HG02884 (cell line): ENCODE results near the gene MTERF2.

Experiments
- ATAC-seq: cut with Tn5 transposase; IDR thresholded peaks from one replicate; pipeline ENCODE4 v1.9.1; 2021; ENCODE audit warnings: mild to moderate bottlenecking, moderate library complexity; ENCODE audit not compliant: unreplicated experiment

MTERF2 gene

GRCh38 chr12:106994579-106995220 is 7.8 kb upstream of the MTERF2 start:
- no peak for ATAC-seq

DNA sequence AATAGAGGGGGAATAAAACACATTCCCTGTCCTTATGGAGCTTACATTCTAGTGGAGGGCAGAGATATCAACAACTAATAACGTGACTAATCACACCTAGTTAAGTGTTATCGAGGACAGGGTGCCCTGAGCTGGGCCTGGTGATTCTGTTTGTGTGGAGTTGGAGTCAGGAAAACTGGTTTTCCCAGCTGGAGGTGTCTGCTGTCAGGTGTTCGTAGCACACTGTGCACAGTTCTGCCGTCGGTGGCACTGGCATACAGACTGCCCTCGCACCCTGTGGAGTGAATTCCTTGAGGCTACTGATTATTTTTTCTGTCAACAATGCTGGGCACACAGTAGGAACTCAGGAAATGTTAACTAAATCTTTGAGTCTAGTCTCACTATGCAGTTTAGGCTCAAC is 900 bp upstream of the MTERF2 start:
- ATAC-seq, result no peak

DNA sequence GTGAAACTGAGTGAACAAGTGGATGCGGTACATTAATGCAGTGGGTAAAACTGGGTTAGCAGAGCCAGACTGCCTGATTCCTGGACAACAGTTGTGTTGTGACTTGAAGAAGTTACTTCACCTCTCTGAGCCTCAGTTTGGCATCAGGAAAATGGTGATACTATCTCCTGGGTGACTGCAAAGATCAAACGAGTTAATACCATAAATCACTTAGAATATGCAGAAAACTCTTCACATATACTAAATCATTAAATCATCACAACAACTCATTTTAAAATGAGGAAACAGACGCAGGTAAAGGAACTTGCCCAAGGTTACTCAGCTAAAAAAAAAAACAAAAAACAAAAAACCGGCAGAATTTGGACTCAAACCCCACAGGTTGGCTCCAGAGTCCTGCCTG is 811 bp downstream of the MTERF2 start:
- ATAC-seq, result no peak

DNA sequence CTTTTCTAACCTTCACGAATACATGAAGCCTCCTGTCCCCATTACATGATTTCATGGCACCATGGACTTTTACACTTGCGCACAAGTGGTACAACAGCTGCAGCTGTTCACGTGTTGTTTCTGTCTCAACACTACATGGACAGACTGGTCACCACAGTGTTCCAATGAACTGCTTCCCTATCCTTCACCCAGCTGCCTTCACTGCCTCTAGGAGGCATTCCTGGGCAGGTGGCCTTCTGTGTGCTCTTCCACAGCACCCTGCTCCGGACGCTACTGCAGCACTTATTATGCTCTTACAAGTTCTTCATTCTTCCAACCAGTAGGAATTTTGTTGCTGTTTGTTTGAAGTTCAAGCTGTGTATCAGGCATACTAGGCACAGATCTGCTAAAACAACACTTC is 1.5 kb downstream of the MTERF2 start:
- no peak for ATAC-seq

GRCh38 chr12:106984588-106985137 is 2.3 kb downstream of the MTERF2 start:
- no peak for ATAC-seq

- ATAC-seq, result no peak
Measured at GRCh38 chr12:106982229-106982628, 4.7 kb downstream of the MTERF2 start.

- no peak for ATAC-seq
Measured at GRCh38 chr12:106981788-106982187, 5.2 kb downstream of the MTERF2 start.

GRCh38 chr12:106980944-106981343 is 6.0 kb downstream of the MTERF2 start:
- no peak for ATAC-seq

DNA sequence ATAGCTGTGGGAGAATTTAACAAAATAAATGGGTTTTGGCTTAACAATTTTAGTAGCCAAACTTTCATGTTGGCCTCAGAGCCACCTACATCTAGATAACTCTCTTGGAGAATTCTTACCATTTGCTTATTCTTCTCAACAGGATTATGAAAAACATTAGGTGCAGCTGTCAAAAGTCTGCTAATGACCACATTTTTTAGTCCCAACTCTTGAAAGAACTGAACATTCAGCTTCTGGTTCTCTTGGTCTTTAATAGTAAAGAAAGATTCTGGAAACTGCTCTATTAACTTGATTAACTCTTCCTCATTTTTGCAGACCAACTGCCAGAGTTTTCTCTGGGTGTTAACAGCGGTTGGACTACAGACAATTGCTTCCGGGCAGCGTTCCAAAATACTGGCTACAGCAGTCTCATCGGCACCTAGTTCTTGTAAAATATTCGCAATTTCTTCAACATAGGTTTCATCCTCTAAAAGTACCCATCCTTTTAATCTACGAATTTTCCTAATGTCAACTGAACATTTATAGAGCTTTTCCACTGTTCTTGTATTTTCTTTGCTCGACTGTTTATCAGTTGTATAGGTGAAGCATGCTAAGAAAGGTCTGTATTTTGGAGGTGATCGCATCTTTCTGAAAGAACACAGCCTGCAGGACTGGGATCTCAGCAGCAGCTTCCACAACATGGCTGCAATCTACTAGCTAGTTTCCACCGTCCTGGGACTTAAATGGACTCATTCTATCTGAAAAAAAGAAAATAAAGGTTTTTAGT is 8.7 kb downstream of the MTERF2 start:
- ATAC-seq, result no peak

GRCh38 chr12:106976668-106977067 is 10.3 kb downstream of the MTERF2 start:
- ATAC-seq, result no peak

DNA sequence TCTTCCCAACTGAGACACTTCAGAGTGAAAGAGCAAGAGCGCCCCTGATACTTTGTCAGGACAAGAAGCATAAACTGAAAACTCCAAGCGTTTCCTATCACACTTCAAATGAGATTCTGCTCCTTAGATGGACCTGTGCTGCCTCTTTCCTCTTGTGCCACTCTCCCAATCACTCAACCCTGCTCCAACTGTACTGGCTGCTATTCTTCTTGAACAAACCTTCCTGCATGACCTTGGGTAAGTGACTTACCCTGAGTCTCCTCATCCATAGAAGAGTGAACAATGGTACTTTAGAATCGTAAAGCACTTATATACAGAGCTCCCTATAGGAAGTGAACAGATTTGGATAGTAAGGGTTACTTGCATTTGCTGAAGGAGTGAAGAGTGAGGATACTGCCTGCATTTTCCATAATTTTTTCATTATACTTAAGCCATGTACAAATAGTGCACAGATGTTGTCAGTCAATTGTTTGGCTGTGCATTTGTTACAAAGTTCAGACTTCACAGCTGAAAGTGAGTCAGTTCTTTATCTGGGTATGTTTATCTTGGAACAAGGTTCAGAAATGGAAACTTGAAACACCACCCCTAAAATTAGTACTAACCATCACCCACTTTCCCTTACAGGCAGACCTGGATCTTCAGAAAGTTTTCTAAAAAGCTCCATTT is 10.8 kb downstream of the MTERF2 start:
- ATAC-seq, result no peak

DNA sequence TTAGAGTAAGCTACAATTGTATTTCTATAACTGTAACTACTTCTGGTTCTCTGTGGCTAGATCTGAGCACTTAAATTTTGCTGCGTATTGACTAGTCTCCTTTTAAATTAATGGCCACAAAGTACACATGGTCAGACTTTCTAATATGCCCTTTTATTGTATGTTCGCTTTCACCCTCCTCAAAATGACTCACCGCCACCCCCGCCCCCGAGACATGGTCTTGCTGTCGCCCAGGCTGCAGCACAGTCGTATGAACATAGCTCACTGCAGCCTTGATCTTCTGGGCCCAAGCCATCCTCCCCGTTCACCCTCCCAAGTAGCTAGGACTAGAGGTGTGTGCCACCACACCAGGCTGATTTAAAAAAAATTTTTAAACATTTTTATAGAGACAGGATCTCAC is 11.8 kb downstream of the MTERF2 start:
- ATAC-seq, result no peak

GRCh38 chr12:106974511-106974910 is 12.4 kb downstream of the MTERF2 start:
- no peak for ATAC-seq

GRCh38 chr12:106973545-106973944 is 13.4 kb downstream of the MTERF2 start:
- no peak for ATAC-seq

DNA sequence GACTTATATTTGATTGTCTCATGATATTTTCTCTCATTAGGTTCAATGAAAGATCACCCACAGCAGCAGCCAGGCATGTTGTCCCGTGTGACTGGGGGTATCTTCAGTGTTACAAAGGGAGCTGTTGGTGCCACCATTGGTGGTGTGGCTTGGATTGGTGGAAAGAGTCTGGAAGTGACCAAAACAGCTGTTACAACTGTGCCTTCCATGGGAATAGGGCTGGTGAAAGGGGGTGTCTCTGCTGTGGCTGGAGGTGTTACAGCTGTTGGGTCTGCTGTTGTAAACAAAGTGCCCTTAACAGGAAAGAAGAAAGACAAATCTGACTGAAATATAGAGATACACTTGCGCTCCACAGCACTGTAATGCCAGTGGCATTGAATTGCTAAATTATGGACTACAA is 15.9 kb downstream of the MTERF2 start:
- ATAC-seq, result no peak

GRCh38 chr12:106964526-106964925 is 22.4 kb downstream of the MTERF2 start:
- ATAC-seq, result no peak

DNA sequence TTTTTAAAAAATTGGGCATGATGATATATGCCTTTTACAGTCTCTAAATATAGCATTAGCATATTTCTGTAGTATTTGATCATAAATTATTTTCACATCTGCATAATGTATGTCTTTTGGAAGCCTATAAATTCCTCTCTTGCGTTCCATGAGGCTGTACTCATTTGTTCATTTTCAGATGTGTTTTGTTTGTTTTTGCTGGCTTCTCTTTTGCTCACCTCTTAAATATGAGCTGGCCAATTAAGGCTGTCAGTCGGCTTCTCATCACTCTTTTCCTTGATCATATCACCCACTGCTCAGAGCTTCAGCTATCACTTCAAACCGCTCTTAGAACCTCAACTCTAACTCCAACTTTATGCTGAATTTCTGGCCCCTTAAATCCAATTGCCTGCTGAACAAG is 24.7 kb downstream of the MTERF2 start:
- no peak for ATAC-seq

GRCh38 chr12:106960443-106960842 is 26.5 kb downstream of the MTERF2 start:
- ATAC-seq, result no peak

GRCh38 chr12:106957583-106957982 is 29.4 kb downstream of the MTERF2 start:
- no peak for ATAC-seq

DNA sequence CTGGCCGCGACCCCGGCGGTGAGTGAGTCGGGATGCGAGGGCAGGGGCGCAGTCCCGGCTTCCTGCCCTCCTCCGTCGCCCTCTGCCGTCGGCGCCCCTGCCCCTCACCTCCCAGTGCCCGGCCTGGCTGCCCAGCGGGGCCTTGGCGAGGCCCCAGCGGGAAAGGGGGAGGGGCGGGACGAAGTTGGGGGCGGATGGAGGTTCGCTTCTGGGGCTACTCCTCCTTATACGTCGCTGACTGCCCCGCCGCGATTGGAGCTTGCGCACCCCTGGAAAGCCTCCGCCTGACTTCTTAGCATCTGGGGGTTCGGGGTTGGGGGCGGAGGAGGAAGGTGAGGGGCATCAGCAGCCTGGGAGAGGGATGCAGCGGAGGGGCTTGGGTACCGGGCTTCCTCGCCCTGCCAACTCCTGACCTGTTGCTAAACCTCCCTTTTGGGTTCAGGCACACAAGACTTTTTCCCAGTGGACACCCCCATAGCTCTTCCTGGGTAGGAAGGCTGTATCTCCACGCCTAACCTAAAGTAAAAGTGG is 30.8 kb downstream of the MTERF2 start:
- peak; percentile 32 for ATAC-seq

DNA sequence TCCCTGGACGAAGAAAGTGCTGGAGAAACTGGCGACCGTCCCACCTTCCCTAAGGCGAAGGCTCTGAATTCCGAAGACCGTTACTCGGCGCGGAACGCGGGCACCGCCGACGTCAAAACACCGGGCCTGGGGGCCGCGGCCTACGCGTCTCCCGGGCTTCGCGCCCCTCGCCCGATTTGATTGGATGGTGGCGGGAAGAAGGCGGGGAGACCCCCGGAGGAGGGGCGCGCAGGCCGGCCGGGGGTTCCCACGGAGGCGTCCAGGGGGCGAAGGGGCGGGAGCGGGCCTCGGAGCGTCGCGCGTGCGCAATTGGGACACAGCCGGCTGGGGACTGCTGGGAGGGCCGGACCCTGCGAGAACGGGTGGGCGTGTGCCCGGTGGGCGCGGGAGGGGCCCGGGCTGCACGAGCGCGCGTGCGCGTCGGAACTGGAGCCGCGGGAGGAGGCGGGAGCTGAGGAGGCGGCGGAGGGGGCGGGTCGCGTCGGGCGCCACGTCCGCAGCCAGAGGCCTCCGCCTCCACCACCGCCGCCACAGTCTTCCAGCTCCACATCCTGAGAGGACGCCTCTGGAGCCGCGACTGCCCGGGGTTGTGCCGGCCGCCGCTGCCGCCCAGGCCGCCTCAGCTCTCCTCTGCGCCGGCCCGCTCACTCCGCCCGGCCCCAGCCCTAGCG is 31.4 kb downstream of the MTERF2 start, which contains the start of gene TMEM263:
Gene TMEM263, plus strand, starts transcription at position 531 of the 671 bp plus-strand sequence. CDS start 11,210 bp downstream, outside the sequence.
- peak; percentile 66 for ATAC-seq
